Pons (tissue), 1 donor: Measurements from ENCODE around the gene MYO1E.
"Not testable (repeated sequence)": the region's sequence is repeated elsewhere in the genome, so short reads cannot be mapped to it uniquely, and the experiment has no call there.

Experiments
- DNase-seq: peaks from one replicate; pipeline ENCODE4 v3.0.0-alpha.2; 2016; ENCODE audit warnings: low spot score

MYO1E gene

DNA sequence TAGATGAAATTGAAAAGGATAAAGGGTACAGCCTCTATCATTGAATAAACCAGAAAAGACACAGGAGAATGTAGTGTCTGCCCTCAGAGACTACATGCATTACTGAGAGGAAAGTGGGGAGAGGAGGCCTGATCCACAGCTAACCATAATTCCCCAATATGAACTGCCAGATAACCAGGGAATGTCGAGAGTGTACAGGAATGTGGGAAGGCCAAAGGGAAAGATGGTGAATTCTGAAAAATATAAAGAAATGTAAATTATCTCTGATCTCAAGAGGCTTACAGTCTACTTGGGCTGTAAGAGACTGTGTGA, 22.3 kb downstream of the MYO1E start:
- no peak for DNase-seq

DNA sequence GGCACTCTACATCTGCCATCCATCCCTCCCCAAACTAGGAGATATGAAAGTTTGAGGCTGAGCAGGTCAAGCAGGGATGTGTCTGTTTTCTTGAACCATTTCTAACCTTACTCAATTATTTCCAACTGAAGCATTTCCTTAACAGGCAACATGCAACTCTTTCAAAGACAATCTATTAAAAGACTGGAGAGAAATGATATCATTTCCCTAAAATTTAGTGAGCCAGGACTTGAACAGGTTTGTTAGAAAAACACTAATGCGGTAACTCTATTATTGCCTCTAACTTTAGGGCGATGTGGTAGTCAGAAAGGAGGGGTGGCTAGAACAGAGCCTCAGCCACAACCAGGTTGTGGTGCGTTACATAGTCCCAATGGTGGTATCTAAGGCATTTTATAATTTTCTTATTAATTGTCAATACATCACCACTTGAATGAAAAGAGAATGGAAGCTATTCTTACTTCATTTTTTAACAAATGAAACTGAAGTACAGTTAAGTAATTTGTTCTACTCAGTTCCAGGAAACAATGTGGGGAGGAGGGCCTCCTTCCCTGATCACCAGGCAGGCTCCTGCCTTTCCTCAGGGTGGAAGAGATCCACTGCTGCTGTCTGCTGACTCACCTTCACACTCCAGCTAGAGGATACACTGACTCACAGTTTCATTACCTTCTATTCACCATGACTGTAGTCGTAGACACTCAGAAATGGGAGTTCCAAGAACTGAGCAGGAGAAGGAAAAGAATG, 22.8 kb downstream of the MYO1E start:
- no peak for DNase-seq

- DNase-seq: no peak
Observed at GRCh38 chr15:59347915-59348314, 24.8 kb downstream of the MYO1E start.

DNA sequence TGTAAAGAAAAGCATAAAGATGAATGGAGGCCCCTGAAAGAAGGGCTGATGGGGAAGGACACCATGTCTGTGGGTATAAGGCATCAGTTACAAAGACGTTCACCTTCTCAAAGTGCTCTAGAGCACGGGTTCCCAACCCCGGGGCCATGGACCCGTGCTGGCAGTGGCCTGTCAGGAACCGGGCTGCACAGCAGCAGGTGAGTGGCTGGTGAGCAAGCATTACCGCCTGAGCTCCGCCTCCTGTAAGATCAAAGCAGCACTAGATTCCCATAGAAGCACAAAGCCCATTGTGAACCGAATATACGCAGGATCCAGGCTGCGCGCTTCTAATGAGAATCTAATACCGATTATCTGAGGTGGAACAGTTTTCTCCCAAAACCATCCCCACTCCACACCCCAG, 25.7 kb downstream of the MYO1E start:
- DNase-seq: no peak

DNA sequence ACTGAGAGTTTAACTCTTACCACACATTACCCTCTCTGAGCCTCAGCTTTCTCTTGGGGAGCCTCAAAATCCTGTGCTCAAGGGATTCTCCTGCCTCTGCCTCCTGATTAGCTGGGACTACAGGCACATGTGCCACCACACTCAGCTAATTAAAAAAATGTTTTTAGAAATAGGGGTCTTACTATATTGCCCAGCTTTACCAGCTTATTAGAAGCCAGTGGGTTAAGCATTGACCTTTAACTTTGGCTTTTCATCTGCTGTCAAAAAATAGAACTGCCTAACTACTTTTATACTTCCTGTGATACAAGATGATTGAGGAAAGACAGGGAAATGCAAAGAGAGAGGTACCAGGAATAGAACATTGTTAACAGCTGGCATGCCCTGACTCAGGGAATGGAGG, 27.3 kb downstream of the MYO1E start:
- no peak for DNase-seq

- DNase-seq: no peak
Observed at GRCh38 chr15:59344311-59344710, 28.4 kb downstream of the MYO1E start.

DNA sequence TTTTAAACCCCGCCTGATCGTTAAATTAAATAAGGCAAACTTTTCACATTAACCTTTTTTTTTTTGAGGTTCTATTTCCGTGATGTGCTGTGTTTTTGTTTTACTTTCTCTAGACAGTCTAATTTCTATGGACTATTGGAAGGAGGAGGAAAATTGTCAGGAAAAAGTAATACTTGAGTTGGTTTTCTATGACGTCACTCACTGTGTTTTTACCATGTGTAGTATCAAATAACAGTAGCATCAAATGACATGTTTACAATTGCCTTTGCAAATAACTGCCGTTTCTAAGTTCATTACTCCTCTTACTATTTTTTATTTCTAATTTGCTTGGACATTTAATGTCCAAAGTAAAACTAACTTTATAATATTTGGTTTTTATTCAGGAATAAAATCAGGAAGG, 32.3 kb downstream of the MYO1E start:
- no peak for DNase-seq

DNA sequence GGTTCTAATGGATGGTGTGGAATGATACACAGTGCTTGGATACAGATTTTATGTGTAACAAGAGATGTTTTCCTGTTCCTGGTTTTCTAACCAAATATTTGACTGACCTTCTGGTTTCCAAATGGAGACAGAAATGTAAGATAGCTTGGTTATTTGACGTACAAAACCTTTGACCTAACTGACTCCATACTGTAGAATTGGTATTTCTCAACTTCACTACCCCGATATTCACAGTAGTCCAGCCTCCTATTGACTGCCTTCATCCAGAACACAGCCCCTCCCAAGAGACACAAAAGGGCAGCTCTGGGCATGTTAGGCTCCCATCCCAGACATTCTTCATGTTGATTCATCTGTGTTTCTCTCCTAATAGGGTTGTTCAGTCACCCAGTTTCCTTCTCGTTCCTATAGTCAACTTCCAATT, 33.4 kb downstream of the MYO1E start:
- DNase-seq: no peak

- no peak for DNase-seq
Observed at GRCh38 chr15:59338414-59338813, 34.3 kb downstream of the MYO1E start.

DNA sequence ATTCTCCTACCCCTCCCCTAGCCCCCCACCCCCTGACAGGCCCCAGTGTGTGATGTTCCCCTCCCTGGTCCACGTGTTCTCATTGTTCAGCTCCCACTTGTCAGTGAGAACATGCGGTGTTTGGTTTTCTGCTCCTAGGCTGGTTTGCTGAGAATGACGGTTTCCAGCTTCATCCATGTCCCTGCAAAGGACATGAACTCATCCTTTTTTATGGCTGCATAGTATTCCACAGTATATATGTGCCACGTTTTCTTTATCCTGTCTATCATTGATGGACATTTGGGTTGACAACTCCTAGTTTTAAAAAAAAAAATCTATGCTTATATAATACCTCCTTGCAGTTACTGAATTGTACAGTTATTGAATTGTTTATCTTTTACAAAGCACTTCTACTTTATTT, 35.9 kb downstream of the MYO1E start:
- not testable (repeated sequence) for DNase-seq

DNA sequence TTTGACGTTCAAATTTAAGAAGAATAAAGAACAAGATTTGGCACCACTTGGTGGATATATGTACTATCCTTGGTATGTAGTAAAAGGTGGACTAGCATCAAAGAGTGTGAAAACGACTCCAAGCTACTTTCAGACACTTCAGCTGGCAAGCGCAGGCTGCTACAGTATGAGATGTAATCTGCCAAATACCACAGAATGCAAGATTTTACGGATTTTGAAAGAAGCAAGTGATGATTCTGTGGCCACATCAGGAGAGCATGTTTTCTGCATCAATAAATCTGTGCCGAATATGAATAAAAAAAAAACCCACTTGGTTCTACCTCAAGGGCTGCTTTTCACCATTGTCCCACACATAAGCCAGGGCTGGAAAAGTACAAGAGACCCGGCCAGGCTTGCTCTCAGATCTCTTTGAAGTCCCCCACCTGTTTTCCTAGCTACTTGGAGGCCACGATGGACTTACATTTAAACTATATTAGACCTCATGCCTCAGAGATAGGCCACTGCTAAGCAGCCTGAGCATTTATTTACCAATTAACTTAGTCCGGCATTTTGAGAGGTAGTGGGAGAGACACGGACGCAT, 37.4 kb downstream of the MYO1E start:
- DNase-seq: no peak

DNA sequence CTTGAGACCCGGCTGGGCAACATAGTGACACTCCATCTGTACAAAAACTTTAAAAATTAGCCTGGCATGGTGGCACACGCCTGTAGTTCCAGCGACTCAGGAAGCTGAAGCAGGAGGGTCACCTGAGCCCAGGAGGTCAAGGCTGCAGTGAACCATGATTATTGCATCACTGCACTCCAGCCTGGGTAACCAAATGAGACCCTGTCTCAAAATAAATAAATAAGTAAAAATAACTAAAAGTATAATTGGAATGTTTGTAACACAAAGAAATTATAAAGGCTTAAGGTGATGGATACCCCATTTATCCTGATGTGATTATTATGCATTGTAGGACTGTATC, 38.6 kb downstream of the MYO1E start:
- DNase-seq: no peak

- DNase-seq: no peak
Observed at GRCh38 chr15:59333401-59334075, 39.1 kb downstream of the MYO1E start.

DNA sequence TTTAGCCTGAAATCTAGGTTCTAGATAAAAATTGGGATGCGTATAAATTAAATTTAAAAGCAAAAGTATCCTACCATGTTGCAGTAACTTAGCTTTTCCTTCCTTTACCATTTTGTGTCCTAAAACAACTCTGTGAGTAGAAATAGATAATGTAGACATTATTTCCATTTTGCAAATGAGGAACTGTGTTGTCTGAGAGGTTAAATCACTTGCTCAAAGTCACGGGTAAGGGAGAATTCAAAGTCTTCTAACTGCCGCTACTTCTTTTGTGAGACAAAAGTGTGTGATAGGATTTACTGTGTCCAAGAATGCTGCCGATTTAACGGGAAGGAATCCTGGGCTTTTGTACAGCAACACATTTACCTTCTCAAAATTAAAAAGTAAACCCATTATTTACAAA, 40.7 kb downstream of the MYO1E start:
- DNase-seq: no peak

DNA sequence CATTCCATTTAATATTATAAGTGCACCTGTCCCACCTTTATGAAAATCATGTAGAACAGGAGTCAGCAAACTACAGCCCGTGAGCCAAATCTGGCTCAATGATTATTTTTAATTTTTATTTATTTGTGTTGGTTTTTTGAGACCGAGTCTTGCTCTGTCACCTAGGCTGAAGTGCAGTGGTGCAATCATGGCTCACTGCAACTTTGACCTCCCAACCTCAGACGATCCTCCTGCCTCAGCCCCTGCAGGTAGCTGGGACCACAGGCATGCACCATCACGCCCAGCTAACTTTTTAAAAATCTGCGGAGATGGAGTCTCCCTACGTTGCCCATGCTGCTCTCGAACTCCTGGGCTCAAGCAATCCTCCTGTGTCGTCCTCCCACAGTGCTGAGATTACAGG, 42.0 kb downstream of the MYO1E start:
- no peak for DNase-seq

- no peak for DNase-seq
Observed at GRCh38 chr15:59329570-59330350, 42.9 kb downstream of the MYO1E start.

DNA sequence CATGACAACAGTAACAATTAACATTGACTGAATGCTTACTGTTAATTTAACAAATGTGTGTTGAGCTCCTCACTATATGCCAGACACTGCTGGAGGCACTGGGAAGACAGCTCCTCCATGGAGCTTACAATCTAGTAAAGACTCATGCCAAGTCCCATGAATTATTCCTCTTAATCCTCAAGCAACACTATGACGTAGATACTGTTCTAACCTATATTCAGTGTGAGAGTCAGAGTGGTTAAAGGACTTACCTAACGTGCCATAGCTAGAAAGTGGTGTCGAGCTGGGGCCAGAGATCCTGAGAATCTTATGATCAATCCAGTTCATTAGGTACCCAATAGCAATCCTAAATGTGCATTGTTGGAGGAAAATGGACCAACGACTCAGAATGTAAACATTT, 43.6 kb downstream of the MYO1E start:
- DNase-seq: no peak

DNA sequence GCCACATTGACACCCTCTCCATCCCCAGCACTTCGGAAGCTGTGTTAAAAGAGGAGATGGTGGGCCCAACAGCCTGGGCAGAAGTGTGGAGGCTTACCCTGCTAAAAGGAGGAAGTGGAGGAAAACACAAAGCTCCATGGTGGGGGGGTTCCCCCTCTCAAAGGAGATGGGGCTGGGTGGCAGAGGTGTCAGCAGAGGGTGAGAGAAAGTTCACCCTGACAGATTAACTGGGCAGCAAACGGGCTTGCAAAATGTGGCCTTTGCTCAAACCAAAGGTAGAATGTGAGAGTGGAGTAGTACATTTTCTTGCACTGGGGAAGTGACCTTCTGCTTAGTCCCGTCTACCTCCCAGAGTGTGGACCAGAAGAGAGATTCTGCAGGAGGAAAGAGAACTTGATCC, 44.7 kb downstream of the MYO1E start:
- no peak for DNase-seq

DNA sequence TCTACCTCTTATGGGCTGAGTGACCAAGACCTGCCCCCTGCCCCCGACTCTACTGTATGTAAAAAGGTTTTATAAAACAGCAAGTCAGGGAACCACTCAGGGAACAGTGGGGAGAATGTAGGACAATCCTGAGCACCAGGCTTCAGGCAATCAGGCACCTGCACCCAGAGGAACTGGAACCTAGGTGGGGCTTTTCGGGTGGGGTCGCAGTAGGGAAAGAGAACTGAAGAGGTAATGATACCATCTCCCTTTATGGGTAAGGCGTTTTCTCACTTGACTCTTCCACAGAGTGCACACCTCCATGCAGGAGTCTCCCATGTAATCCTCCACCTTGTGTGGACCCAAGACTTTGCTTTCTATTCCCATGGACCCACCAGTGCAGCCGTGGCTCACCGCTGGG, 45.8 kb downstream of the MYO1E start:
- no peak for DNase-seq

DNA sequence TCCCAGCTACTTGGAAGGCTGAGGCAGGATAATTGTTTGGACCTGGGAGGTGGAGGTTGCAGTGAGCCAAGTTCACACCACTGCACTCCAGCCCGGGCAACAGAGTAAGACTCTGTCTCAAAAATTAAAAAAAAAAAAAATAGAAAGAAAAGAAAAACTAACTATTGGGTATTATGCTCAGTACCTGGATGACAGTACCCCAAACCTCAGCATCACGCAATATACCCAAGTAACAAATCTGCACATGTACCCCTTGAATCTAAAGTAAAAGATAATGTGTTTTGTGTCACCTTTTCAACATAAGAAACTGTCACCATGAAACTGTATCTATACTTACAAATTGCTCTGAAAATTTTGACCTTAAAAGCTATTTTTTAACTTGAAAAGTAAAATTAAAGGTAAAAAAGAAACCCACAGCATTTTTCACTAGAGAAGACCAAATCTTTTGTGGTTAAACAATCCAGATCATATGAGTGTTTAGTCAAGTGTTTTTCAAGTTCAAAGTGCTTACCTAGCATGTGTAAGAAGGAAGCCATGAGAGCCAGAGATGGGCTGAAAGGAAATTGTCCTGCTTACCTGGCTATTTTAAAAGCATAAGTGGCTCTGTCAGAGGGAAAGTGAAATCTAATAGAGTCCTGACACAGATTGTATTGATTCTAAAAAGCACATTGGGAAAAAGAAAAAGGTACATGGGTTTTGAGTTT, 50.5 kb downstream of the MYO1E start:
- no peak for DNase-seq

- DNase-seq: no peak
Observed at GRCh38 chr15:59321000-59321689, 51.5 kb downstream of the MYO1E start.

DNA sequence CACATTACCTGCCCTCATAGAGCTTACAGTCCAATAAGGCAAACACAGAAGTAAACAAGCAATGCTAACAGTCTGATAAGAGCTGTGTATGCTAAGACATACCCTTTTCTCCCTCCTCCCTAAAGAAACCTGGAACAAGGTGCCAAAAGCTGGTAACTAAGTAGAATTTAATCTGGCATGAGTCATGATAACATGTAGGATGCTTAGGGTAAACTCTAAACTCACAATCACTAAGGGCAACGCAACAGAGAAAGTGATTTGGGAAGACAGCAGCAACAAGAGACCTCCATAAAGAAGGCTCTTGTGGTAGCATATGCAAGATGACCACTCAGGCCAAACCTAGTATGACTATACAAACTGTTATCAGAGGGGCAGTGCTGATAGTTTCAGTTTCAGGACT, 55.5 kb downstream of the MYO1E start:
- no peak for DNase-seq
